OCI-LY7 (cell line): ENCODE results near the gene RPL27.

Experiments
- CTCF ChIP-seq: fragments of 200-600 bp; sonication (generic); conservative IDR thresholded peaks from 2 replicates; pipeline ENCODE4 v1.5.1; 2014; ENCODE audit warnings: mild to moderate bottlenecking, antibody characterized with exemption, low read length, moderate library complexity, mixed read lengths
- EZH2phosphoT487 ChIP-seq: fragments of 200-600 bp; sonication (generic); IDR thresholded peaks from 2 replicates; pipeline ENCODE4 v1.6.1; 2018; ENCODE audit warnings: low read depth, borderline replicate concordance, mild to moderate bottlenecking, mixed run types, antibody characterized with exemption, low read length, moderate library complexity, mixed read lengths

- no peak for TF ChIP-seq CTCF
- TF ChIP-seq EZH2phosphoT487 = no peak
Measured at GRCh38 chr17:43015579-43015978, 17.4 kb downstream of the RPL27 start.
